ENCODE measurements around the gene GNL2.

Gene GNL2

DNA sequence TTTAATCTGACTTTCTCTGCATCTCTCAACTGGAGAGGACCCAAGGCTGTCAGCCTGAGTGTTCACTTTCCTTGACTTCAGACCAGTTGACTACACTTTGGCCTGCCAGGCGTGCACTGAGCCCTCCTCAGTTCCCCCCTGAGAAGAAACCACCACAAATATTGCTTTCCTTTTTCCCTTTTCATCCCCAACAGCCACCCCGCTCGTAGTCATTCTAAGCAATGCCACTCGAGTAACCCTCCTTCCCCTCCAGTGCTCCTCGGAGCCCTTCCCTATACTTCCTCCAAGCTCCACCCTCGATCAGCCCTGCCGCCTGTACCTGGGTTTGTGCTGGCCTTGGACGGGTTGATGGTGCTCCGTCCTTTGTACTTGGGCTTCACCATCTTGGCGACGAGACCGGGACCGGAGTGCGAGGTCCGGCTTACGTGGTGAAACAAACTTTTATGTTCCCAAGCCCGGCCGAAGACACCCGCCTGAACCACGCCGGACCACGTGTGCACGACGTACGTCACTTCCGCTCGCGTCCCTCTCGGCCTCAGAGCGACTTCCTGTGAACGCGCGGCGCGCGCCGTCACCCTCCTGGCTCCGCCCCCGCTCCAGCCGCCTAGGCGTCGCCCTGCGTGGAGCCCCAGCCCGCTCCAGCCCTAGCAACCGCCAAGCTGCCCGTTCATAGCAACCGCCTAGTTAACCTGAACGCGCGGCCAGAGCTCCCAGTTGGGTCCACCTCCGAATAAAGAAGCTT is at the start of gene GNL2:
TSS of gene GNL2 (minus strand) at position 498 of the 742 bp plus-strand sequence. CDS start at position 383, 115 bp downstream.
- in situ Hi-C loops (cut with HindIII; ENCODE audit: low pct_unique_long_range_greater_than_20kb, low sequenced_read_pairs) = no loop called here
- no peak for TF ChIP-seq JUND (IDR thresholded peaks at IDR 0.05; ENCODE audit: low read depth)
- peak; percentile 83 to 93 for DNase-seq (ENCODE audit: low read depth in 1 of 2, low spot score in 1 of 2)

GRCh38 chr1:37641059-37641458 is 45.3 kb upstream of the GNL2 start:
- in situ Hi-C loops (cut with HindIII; ENCODE audit: low pct_unique_long_range_greater_than_20kb, low sequenced_read_pairs) = no loop called here
- DNase-seq (ENCODE audit: low read depth in 1 of 2, low spot score in 1 of 2) = no peak
- TF ChIP-seq JUND (IDR thresholded peaks at IDR 0.05; ENCODE audit: low read depth) = no peak

GRCh38 chr1:37636435-37636834 is 40.7 kb upstream of the GNL2 start:
- in situ Hi-C loops (cut with HindIII; ENCODE audit: low pct_unique_long_range_greater_than_20kb, low sequenced_read_pairs) = no loop called here
- no peak for TF ChIP-seq JUND (IDR thresholded peaks at IDR 0.05; ENCODE audit: low read depth)
- DNase-seq (ENCODE audit: low read depth in 1 of 2, low spot score in 1 of 2) = no peak

GRCh38 chr1:37634992-37635902 is 39.5 kb upstream of the GNL2 start:
- DNase-seq (ENCODE audit: low read depth in 1 of 2, low spot score in 1 of 2) = no peak
- no peak for TF ChIP-seq JUND (IDR thresholded peaks at IDR 0.05; ENCODE audit: low read depth)
- in situ Hi-C loops (cut with HindIII; ENCODE audit: low pct_unique_long_range_greater_than_20kb, low sequenced_read_pairs) = no loop called here

GRCh38 chr1:37634244-37634991 is 38.7 kb upstream of the GNL2 start, which contains the start of gene RSPO1:
Gene RSPO1, minus strand, starts transcription at chr1:37634892. Its CDS starts 5,231 bp downstream, at chr1:37629661.
- DNase-seq (ENCODE audit: low read depth in 1 of 2, low spot score in 1 of 2) = peak; percentile 20 to 35
- in situ Hi-C loops (cut with HindIII; ENCODE audit: low pct_unique_long_range_greater_than_20kb, low sequenced_read_pairs) = no loop called here
- TF ChIP-seq JUND (IDR thresholded peaks at IDR 0.05; ENCODE audit: low read depth) = no peak

GRCh38 chr1:37633938-37634243 is 38.2 kb upstream of the GNL2 start:
- no peak for TF ChIP-seq JUND (IDR thresholded peaks at IDR 0.05; ENCODE audit: low read depth)
- in situ Hi-C loops (cut with HindIII; ENCODE audit: low pct_unique_long_range_greater_than_20kb, low sequenced_read_pairs) = no loop called here
- no peak for DNase-seq (ENCODE audit: low read depth in 1 of 2, low spot score in 1 of 2)

DNA sequence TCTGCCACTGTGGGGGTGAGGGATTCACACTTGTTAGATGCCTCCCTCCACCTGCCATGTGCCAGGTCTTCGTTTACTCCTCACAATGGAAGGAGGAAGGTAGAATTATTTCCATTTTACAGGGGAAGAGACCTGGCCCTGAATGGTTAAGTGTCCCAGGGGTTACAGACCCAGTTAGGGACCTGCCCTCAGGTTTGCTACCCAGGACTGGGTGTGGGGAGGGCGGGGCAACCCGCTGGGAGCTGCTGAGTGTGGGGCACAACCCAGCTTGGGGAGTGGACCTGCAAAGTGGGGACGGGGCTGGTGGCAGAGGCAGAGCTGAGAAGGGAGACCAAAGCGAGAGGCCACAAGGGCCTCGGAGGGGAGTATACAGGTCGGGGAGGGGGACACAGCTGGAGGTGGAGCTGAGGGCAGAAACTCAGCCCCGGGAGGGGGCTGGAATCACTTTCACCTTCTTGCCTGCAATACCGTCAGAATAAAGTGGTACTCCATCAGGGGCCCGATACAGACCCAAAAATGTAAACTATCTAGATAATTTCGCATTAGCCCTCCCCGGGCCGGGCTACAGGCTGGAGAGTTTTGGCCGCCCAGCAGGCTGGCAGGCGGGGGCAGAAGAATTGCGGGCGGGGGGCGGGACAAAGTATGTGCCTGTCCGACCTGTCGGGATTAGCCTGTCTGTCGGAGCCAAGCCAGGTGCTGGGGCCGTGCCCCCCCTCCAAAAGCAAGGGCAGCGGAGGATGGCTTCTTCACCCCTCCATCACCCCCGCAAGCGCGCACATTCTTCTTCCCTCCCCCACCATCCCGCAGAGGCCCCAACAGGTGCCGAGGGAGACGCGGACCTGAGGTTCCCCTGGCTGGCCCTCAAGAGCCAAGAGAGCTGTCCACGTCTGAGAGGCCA is 37.6 kb upstream of the GNL2 start:
- in situ Hi-C loops (cut with HindIII; ENCODE audit: low pct_unique_long_range_greater_than_20kb, low sequenced_read_pairs) = no loop called here
- no peak for TF ChIP-seq JUND (IDR thresholded peaks at IDR 0.05; ENCODE audit: low read depth)
- DNase-seq (ENCODE audit: low read depth in 1 of 2, low spot score in 1 of 2) = no peak

- DNase-seq (ENCODE audit: low read depth in 1 of 2, low spot score in 1 of 2) = no peak
- TF ChIP-seq JUND (IDR thresholded peaks at IDR 0.05; ENCODE audit: low read depth) = no peak
- in situ Hi-C loops (cut with HindIII; ENCODE audit: low pct_unique_long_range_greater_than_20kb, low sequenced_read_pairs) = no loop called here
Observed at GRCh38 chr1:37631036-37631435, 35.3 kb upstream of the GNL2 start.

GRCh38 chr1:37630426-37631028 is 34.8 kb upstream of the GNL2 start:
- no peak for TF ChIP-seq JUND (IDR thresholded peaks at IDR 0.05; ENCODE audit: low read depth)
- in situ Hi-C loops (cut with HindIII; ENCODE audit: low pct_unique_long_range_greater_than_20kb, low sequenced_read_pairs) = no loop called here
- no peak for DNase-seq (ENCODE audit: low read depth in 1 of 2, low spot score in 1 of 2)

- in situ Hi-C loops (cut with HindIII; ENCODE audit: low pct_unique_long_range_greater_than_20kb, low sequenced_read_pairs) = no loop called here
- DNase-seq (ENCODE audit: low read depth in 1 of 2, low spot score in 1 of 2) = no peak
- TF ChIP-seq JUND (IDR thresholded peaks at IDR 0.05; ENCODE audit: low read depth) = no peak
Observed at GRCh38 chr1:37629726-37630425, 34.1 kb upstream of the GNL2 start.

- in situ Hi-C loops (cut with HindIII; ENCODE audit: low pct_unique_long_range_greater_than_20kb, low sequenced_read_pairs) = no loop called here
- no peak for TF ChIP-seq JUND (IDR thresholded peaks at IDR 0.05; ENCODE audit: low read depth)
- DNase-seq (ENCODE audit: low read depth in 1 of 2, low spot score in 1 of 2) = no peak
Observed at GRCh38 chr1:37629008-37629407, 33.3 kb upstream of the GNL2 start.

Measured in T47D (cell line).